Measurements from ENCODE around the gene METTL26. TPM values are rescaled to one million over a fixed set of nuclear protein-coding genes. Genes with fewer than 3 reads are reported as not detected.

Gene METTL26
- total and polyA plus RNA-seq, 8 donors, result 17.3 to 271 (median 197) TPM

GRCh38 chr16:645852-646678 is 10.0 kb upstream of the METTL26 start:
- Histone ChIP-seq H3K4me1 (peaks cover 66 to 92% (median 87%) of the 10 kb centered on the region in 4 donors), H3K9me3 (no peaks in the 10 kb centered on the region), H3K27me3 (no peaks in the 10 kb centered on the region), H3K36me3 (no peaks in the 10 kb centered on the region), H3K4me3 (peak overlapping the region in 1 of 4 donors; percentile 28), H3K27ac (peak overlapping the region; percentile 88 to 95 (median 90))
- intact Hi-C loops (cut with DNase I; ENCODE audit: low total_unique reads), result no loop called here
- TF ChIP-seq POLR2AphosphoS5 (IDR thresholded peaks at IDR 0.05), result no peak
- no peak for TF ChIP-seq EP300 (IDR thresholded peaks at IDR 0.05)
- no peak for TF ChIP-seq POLR2A (IDR thresholded peaks at IDR 0.05)
- TF ChIP-seq CTCF (IDR thresholded peaks at IDR 0.05), result no peak
- DNase-seq, result peak; percentile 83 to 86
- 38 to 58% (median 55%) methylated on average over 23 to 32 of the region's 32 CpGs for WGBS, 5 donors

- TF ChIP-seq CTCF (IDR thresholded peaks at IDR 0.05) (no peak), POLR2A (IDR thresholded peaks at IDR 0.05) (no peak), EP300 (IDR thresholded peaks at IDR 0.05) (no peak), POLR2AphosphoS5 (IDR thresholded peaks at IDR 0.05) (no peak)
- peaks cover 57 to 84% (median 78%) of the 10 kb centered on the region in 4 donors for H3K4me1 ChIP-seq
- H3K4me3 ChIP-seq, result no peak overlapping the region
- 86 to 93% (median 87%) methylated on average over 12 of the region's 12 CpGs for WGBS, 5 donors
- no peaks in the 10 kb centered on the region for H3K27me3 ChIP-seq
- H3K9me3 ChIP-seq, result no peaks in the 10 kb centered on the region
- intact Hi-C loops (cut with DNase I; ENCODE audit: low total_unique reads), result no loop called here
- peak overlapping the region; percentile 31 to 95 (median 90) for H3K27ac ChIP-seq
- no peaks in the 10 kb centered on the region for H3K36me3 ChIP-seq
- DNase-seq, result no peak
Observed at GRCh38 chr16:644556-644955, 8.5 kb upstream of the METTL26 start.

GRCh38 chr16:643050-643368 is 6.9 kb upstream of the METTL26 start:
- no peaks in the 10 kb centered on the region for H3K9me3 ChIP-seq
- no peaks in the 10 kb centered on the region for H3K27me3 ChIP-seq
- WGBS, 5 donors, result 57 to 81% (median 72%) methylated on average over 2 to 13 of the region's 13 CpGs
- peak overlapping the region; percentile 85 to 96 (median 92) for H3K27ac ChIP-seq
- peaks cover 44 to 74% (median 66%) of the 10 kb centered on the region in 4 donors for H3K4me1 ChIP-seq
- H3K4me3 ChIP-seq, result peak overlapping the region; percentile 65 to 84 (median 74)
- DNase-seq, result no peak
- no peaks in the 10 kb centered on the region for H3K36me3 ChIP-seq
- TF ChIP-seq POLR2AphosphoS5 (IDR thresholded peaks at IDR 0.05), result no peak
- no peak for TF ChIP-seq CTCF (IDR thresholded peaks at IDR 0.05)
- no peak for TF ChIP-seq POLR2A (IDR thresholded peaks at IDR 0.05)
- no peak for TF ChIP-seq EP300 (IDR thresholded peaks at IDR 0.05)
- intact Hi-C loops (cut with DNase I; ENCODE audit: low total_unique reads), result no loop called here

- Histone ChIP-seq H3K27me3 (no peaks in the 10 kb centered on the region), H3K36me3 (no peaks in the 10 kb centered on the region), H3K4me3 (peak overlapping the region; percentile 65 to 84 (median 74)), H3K27ac (peak overlapping the region; percentile 85 to 96 (median 92)), H3K4me1 (peaks cover 43 to 74% (median 66%) of the 10 kb centered on the region in 4 donors), H3K9me3 (no peaks in the 10 kb centered on the region)
- peak; percentile 83 to 85 for DNase-seq
- WGBS, 5 donors, result 3 to 19% (median 6%) methylated on average over 6 to 72 of the region's 72 CpGs
- intact Hi-C loops (cut with DNase I; ENCODE audit: low total_unique reads), result no loop called here
- TF ChIP-seq CTCF (IDR thresholded peaks at IDR 0.05) (no peak), EP300 (IDR thresholded peaks at IDR 0.05) (no peak), POLR2AphosphoS5 (IDR thresholded peaks at IDR 0.05) (peak in 2 of 3 donors; percentile 42 to 46)
Observed at GRCh38 chr16:642189-643049, 6.3 kb upstream of the METTL26 start.

Data from stomach (tissue), 9 donors.